GM12891 (cell line): ENCODE measurements around the gene RMI2.

Source experiments
- PAX5 ChIP-seq: IDR thresholded peaks from 2 replicates; pipeline ENCODE4 v1.6.1; 2011; ENCODE audit warnings: low read length, moderate library complexity, mild to moderate bottlenecking; ENCODE audit not compliant: insufficient read depth, severe bottlenecking
- POLR2A ChIP-seq: IDR thresholded peaks from 2 replicates; pipeline ENCODE4 v1.6.1; 2011; ENCODE audit warnings: low read depth, low read length, control low read depth
- POLR2AphosphoS5 ChIP-seq: IDR thresholded peaks from 2 replicates; pipeline ENCODE4 v1.6.1; 2011; ENCODE audit warnings: low read depth, low read length, control low read depth
- SPI1 ChIP-seq: IDR thresholded peaks from 2 replicates; pipeline ENCODE4 v1.6.1; 2011; ENCODE audit warnings: low read depth, low read length, control low read depth
- TAF1 ChIP-seq: IDR thresholded peaks from 2 replicates; pipeline ENCODE4 v1.6.1; 2011; ENCODE audit warnings: low read depth, low read length, control low read depth

GRCh38 chr16:11329891-11330290 is 15.4 kb upstream of the RMI2 start:
- TF ChIP-seq POLR2AphosphoS5 (no peak), SPI1 (no peak), POLR2A (no peak), TAF1 (no peak), PAX5 (no peak)
